GM21390 (cell line): ENCODE results near the gene MARK2.

Experiments
- ATAC-seq: cut with Tn5 transposase; IDR thresholded peaks from one replicate; pipeline ENCODE4 v1.9.1; 2021; ENCODE audit not compliant: unreplicated experiment

Gene MARK2

DNA sequence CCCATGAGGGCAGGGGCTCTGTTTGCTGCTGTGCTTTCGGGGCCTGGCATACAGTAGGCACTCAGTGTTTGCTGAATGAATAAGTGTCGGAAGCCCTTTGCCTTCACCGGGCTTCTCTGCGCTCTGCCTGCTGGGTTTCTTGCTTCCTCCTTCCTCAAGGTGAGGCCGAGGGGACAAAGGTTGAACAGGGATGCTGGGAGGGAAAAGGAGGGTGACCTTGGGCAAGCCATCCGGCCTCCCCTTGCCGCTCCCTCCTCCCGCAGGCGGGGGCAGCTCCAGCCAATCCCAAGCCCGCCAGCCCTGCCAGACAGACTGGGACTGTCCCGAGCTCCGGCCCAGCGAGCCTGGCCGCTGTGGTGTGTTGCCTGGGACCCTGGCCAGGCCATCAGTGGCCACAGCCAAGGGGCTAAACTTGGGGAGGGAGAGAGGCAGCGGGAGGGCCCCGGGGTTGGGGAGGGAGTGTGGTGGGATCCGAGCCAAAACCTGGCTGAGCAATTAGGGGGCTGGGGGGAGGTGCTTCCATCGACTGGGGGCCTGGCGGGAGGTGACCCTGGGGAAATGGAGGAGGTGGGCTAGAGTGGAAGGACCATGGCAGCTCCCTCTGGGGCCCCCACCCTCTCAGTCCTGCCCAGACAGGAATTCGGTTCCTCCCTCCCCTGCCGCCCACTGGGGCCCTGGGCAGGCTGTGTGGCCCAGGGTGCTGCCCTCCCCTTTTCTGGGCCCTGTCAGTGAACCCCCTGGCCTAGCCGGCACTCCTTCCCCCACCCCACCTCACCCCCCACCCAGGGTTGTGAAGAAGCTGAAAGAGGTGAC lies 81.4 kb downstream of the MARK2 start:
- no peak for ATAC-seq

- no peak for ATAC-seq
Observed at GRCh38 chr11:63920939-63921417, 82.1 kb downstream of the MARK2 start.

GRCh38 chr11:63922673-63923192 lies 83.8 kb downstream of the MARK2 start:
- ATAC-seq, result no peak

- no peak for ATAC-seq
Observed at GRCh38 chr11:63923319-63923718, 84.4 kb downstream of the MARK2 start.

DNA sequence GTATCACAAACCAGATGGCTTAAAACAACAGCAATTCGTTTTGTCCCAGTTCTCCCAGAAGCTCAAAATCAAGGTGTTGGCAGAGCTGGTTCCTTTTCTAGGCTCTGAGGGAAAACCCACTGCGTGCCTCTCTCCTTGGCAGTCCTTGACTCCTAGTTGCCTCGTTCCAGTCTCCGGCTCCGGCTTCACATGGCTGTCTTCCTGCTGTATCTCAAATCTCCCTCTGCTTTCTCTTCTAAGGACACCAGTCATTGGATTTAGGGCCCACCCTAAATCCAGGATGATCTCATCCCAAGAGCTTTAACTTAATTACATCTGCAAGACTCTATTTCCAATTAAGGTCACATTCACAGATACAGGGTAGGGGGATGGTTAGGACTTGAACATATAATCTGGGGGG lies 90.7 kb downstream of the MARK2 start:
- no peak for ATAC-seq

DNA sequence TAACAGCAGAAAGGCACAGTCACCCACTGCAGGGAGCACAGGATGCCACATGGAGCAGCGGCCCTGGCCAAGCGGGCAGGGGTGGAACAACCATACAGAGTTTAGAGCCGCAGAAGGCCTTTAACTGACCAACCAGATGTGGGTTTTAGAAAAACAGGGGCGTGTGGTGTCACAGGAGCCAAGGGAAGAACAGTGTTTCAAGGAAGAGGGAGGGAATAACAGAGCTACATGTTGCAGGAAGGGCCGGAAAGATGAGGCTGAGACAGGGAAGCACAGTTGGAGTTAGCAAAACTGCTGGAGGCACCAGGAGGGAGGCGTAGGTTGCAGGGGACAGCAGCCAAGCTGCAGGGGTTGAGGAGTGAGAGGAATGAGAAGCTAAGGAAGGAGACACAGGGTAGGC lies 92.1 kb downstream of the MARK2 start:
- ATAC-seq, result no peak

DNA sequence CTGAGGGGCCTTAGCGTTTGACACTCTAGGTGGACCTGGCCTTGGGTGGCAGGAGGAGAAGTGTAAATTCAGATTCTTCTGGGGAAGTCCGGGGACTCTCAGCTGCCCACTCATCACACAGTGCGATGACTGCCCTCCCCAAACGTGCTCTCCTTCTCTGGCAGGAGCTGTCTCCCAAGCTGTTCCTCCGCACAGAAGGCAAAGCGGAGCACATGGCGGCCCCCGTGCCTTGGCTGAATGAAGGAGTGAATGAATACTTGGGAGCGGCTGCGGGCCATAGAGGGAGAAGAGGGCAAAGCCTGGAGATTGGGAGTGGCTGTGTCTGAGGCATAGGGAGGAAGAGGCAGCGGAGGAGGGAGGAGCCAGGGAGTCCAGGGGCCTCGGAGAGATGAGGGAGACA lies 93.0 kb downstream of the MARK2 start:
- ATAC-seq, result no peak

- ATAC-seq, result no peak
Observed at GRCh38 chr11:63933459-63933858, 94.5 kb downstream of the MARK2 start.

DNA sequence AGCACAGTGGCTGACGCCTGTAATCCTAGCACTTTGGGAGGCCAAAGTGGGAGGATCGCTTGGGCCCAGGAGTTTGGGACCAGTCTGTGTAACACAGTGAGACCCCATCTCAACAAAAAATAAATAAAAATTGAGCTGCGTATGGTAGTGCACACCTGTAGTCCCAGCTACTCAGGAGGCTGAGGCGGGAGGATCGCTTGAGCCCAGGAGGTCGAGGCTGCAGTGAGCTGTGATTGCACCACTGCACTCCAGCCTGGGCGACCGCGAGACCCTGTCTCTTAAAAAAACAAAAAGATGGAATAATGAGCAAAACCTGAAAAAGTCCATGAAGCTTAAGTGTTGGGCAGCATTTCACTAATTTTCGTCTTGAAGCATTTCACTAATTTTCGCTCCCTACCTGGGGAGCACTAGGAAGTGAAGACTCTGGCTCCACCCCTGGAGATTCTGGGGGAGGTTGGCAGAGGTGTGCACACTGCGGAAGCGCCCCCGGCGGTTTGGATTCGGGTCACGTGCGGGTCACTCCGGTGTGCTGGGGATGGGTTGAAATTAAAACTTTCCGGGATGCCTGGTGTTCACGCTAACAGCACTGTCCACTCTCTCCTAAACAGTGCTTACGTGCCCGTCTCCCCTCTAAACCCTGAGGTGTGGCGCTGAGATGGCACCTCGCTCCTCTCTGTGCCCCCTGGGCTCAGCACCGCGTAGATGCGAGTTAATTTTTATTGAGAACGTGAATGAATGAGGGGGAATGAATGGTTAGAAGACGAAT lies 99.0 kb downstream of the MARK2 start:
- peak; percentile 18 for ATAC-seq

DNA sequence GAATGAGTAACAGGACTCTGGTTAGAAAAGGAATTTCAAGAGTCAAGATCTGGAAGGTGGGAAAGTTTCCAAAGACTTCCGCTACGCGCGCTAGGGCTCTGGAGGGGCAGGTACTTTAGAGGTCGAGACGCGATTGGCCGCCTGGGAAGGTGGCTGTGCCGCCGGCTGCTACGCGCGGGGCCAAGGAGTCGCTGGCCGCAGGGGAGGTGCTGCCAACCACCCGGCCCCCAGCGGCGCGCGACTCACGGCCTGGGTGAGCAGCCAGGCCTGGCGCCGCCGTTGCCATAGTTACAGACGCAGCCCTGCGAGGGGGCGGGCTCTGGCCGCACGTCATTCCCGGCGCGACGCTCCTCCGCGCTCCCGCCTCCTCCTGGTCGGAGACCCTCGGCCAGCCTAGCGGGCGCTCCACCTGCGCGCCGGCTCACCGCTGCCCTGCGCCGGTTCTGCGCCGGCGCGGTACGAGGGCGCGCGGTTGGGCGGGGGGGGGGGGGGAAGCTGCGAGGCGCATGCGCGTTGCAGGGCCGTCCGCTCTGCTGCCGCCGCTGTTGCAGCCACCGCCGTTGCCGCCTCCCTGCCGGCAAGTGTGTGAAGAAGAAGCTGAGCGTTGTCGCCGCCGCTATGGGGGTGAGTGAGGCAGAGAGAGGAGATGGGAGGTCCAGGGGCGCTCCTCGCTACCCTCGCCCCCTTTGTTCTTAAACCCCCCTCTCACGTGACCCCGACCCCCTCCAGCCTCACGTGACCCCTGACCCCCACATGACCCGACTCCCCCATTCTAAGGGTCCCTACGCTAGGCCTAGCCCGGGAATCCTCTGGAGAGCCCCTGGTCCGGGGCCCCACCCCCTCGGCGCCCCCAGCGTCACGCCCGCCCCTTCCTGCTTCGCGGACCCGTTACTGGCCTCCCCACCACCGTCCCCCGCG lies 99.8 kb downstream of the MARK2 start, which contains the start of gene NAA40:
NAA40 (plus strand) TSS at position 524 of the 918 bp plus-strand sequence; CDS start at position 619, 95 bp downstream.
- peak; percentile 92 for ATAC-seq

DNA sequence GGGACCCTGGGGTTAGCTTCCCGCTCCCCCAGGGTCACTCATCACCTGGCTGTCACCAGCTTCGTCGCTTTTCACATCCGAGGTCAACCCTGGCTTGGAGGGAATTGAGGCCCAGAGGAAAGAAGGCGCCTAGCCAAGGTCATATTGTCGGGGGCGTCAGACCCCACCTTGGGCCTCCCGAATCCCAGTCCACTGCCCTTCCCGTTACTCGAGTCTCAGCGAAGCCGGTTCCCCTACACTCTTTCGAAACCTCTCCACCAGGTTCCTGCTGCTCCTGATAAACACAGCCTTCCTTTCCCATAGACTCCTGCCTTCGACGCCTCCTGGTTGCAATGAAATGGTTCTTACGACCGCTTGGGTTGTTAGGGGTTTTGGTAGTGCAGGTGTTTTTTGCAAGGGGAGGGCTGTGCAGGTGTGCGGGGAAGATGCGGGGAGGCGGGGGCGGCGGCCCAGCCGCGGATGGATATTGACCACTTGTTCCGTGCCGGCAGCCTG lies 100.5 kb downstream of the MARK2 start:
- ATAC-seq, result no peak

DNA sequence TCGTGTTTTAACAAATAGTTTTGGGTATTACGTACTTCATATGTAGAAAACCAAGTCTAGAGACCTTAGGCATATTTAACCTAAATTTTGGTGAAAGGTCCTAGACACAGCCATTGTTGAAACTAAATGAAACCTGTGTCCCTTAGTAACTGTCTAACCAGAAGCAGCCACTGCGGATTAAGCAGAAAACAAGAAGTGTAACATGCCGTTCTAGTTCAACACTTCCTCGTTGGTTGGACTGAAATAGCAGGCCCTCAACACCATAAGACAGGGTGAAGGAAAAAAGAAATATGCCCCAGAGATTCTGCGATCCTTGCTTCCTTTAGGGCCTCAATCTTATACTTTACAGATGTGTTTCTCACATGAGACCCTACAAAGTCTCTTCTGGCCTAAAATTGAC lies 101.9 kb downstream of the MARK2 start:
- no peak for ATAC-seq

DNA sequence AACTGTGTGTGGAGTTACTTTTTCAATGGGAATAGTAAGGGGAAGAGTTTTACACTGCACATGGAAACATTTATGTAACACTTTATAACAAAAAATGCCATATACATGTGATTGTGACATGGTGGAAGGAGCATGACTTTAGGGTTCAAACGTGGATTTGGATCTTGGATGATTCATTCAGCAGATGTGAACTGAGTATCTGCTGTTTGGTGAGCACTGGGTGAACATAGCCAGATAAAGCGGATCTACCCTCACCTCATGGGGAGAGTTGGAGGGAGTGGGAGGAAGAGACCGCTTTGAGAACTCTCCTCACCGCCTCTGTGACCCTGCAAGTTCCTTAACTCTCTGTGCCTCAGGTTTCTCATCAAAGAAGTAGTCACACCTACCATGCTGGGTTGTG lies 103.0 kb downstream of the MARK2 start:
- no peak for ATAC-seq

- no peak for ATAC-seq
Observed at GRCh38 chr11:63942803-63943202, 103.9 kb downstream of the MARK2 start.

GRCh38 chr11:63944987-63945386 lies 106.1 kb downstream of the MARK2 start:
- ATAC-seq, result no peak

- ATAC-seq, result no peak
Observed at GRCh38 chr11:63945477-63946163, 106.7 kb downstream of the MARK2 start.

- ATAC-seq, result peak; percentile 57
Observed at GRCh38 chr11:63951779-63952536, 113.0 kb downstream of the MARK2 start.

DNA sequence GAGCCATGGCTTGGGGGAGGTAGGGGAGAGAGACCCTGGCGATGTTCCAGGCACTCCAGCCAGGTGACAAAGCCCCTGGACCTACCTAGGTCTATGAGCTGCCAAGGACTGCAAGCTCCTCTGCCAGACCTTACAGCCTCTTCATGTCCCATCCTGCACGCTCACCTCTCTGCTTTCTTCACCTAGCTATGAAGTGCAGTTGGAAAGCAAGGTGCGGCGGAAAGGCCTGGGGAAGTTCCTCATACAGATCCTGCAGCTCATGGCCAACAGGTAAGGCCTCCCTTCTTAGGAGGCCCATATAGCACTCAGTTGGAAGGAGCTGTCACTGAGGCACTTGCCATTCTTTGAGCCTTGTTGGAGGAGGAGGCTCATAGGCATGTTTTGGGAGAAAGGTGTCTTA lies 113.7 kb downstream of the MARK2 start:
- no peak for ATAC-seq

DNA sequence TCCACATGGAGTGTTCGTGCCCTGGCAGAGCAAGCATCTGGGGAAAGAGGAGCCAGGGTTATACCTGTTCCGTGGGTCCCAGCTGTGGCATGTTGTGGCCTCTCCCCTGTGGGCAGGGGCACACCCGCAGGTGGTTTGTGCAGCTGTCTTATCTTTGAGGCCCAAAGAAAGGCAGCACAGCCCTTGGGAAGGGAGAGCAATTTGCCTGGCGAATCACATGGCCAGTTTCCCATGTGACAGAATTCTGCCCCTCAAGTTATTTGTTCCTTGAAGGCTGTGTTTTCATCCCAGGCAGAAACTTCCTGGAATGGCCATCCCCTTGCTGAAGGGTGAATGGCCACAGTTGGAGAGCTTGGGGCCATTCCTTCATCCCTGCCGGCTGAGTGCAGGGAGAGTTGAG lies 119.1 kb downstream of the MARK2 start:
- ATAC-seq, result no peak
